Measurements from ENCODE around the gene HDAC4. TPM values are rescaled to one million over a fixed set of nuclear protein-coding genes. Genes with fewer than 3 reads are reported as not detected.

HDAC4 gene
- total and polyA plus RNA-seq, 2 experiments from 2014 or later = 8.1 to 41.8 TPM

DNA sequence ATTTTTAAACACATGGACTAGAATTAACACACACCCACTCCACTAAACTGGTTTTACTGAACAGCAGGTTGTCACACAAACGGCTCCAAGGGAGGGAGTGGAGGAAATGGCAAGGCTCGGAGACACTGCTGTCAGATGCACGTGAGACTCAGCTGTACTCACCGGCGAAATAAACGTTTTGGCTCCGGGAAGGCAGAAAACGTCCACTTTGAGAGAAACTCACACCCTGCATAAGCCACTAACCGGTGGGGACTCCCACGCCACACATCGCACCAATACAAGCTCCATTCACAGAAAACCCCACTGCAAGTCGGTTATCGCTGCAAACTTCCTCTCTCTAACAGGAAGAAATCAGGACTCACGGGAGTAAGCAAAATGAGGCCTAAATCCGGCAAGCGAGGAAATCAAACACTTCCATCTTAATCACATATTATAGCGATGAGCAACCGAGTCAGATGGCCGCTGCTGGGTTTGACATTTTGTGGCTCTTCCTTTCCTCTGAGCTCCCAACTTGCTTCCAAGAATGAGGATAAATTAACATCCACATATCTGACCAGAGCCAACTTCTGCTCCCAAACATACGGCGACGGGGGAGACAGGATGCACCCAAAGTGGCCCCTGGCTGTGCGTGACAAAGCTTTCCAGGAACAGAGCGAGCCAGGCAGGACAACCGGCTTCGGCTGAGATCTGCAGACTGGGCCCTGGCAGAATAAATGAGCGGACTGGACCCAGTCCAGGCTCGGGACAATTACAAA, 63.5 kb downstream of the HDAC4 start (continued):
- TF ChIP-seq, protein P1, sequence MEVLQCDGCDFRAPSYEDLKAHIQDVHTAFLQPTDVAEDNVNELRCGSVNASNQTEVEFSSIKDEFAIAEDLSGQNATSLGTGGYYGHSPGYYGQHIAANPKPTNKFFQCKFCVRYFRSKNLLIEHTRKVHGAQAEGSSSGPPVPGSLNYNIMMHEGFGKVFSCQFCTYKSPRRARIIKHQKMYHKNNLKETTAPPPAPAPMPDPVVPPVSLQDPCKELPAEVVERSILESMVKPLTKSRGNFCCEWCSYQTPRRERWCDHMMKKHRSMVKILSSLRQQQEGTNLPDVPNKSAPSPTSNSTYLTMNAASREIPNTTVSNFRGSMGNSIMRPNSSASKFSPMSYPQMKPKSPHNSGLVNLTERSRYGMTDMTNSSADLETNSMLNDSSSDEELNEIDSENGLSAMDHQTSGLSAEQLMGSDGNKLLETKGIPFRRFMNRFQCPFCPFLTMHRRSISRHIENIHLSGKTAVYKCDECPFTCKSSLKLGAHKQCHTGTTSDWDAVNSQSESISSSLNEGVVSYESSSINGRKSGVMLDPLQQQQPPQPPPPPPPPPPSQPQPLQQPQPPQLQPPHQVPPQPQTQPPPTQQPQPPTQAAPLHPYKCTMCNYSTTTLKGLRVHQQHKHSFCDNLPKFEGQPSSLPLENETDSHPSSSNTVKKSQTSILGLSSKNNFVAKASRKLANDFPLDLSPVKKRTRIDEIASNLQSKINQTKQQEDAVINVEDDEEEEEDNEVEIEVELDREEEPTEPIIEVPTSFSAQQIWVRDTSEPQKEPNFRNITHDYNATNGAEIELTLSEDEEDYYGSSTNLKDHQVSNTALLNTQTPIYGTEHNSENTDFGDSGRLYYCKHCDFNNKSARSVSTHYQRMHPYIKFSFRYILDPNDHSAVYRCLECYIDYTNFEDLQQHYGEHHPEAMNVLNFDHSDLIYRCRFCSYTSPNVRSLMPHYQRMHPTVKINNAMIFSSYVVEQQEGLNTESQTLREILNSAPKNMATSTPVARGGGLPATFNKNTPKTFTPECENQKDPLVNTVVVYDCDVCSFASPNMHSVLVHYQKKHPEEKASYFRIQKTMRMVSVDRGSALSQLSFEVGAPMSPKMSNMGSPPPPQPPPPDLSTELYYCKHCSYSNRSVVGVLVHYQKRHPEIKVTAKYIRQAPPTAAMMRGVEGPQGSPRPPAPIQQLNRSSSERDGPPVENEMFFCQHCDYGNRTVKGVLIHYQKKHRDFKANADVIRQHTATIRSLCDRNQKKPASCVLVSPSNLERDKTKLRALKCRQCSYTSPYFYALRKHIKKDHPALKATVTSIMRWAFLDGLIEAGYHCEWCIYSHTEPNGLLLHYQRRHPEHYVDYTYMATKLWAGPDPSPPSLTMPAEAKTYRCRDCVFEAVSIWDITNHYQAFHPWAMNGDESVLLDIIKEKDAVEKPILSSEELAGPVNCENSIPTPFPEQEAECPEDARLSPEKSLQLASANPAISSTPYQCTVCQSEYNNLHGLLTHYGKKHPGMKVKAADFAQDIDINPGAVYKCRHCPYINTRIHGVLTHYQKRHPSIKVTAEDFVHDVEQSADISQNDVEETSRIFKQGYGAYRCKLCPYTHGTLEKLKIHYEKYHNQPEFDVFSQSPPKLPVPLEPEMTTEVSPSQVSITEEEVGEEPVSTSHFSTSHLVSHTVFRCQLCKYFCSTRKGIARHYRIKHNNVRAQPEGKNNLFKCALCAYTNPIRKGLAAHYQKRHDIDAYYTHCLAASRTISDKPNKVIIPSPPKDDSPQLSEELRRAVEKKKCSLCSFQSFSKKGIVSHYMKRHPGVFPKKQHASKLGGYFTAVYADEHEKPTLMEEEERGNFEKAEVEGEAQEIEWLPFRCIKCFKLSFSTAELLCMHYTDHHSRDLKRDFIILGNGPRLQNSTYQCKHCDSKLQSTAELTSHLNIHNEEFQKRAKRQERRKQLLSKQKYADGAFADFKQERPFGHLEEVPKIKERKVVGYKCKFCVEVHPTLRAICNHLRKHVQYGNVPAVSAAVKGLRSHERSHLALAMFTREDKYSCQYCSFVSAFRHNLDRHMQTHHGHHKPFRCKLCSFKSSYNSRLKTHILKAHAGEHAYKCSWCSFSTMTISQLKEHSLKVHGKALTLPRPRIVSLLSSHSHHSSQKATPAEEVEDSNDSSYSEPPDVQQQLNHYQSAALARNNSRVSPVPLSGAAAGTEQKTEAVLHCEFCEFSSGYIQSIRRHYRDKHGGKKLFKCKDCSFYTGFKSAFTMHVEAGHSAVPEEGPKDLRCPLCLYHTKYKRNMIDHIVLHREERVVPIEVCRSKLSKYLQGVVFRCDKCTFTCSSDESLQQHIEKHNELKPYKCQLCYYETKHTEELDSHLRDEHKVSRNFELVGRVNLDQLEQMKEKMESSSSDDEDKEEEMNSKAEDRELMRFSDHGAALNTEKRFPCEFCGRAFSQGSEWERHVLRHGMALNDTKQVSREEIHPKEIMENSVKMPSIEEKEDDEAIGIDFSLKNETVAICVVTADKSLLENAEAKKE (CRISPR knock-in tag; IDR thresholded peaks at IDR 0.05) = no peak
- TF ChIP-seq ZNF114 (CRISPR knock-in tag; IDR thresholded peaks at IDR 0.05) (no peak), ZNF331 (CRISPR knock-in tag; IDR thresholded peaks at IDR 0.05; ENCODE audit: low read depth) (no peak)

DNA sequence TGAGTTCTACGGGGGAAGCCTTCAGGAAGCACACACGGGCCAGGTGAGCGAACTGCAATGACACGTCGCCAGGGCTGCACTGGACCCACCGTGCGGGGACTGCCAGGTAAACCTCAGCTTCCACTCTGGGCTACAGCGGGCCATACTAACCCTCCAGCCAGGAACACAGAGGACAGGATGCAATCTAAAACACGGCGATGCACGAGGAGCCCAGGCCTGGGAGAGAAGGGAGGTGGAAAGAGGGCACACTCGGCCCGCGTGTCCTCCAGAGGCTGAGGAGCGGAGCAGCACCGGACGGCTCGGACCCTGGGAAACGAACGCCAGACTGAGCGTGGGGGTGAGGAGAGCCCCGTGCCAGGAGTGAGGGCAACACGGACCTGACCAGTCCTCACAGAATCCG, 69.3 kb downstream of the HDAC4 start:
- peaks cover 4% of the 10 kb centered on the region for H3K27me3 Mint-ChIP-seq (ENCODE audit: insufficient read depth, low read depth, poor library complexity)
- peak overlapping the region; percentile 65; the same call in 1 of the 2 replicates for H3K27ac Mint-ChIP-seq
- H3K9me3 Mint-ChIP-seq = no peaks in the 10 kb centered on the region
- Histone ChIP-seq H3K27ac (ENCODE audit: low read depth) (no peak overlapping the region), H3F3A (replicated peaks; ENCODE audit: low read depth) (no peaks in the 10 kb centered on the region), H2AFZ (no peak overlapping the region), H3K79me2 (replicated peaks; ENCODE audit: insufficient read depth) (peaks cover 92% of the 10 kb centered on the region), H3K27me3 (ENCODE audit: insufficient read depth) (no peaks in the 10 kb centered on the region), H3K4me3 (no peak overlapping the region), H3K36me3 (ENCODE audit: insufficient read depth) (no peaks in the 10 kb centered on the region), H3K9me2 (ENCODE audit: insufficient read depth) (no peaks in the 10 kb centered on the region), H4K20me1 (replicated peaks; ENCODE audit: insufficient read depth) (no peaks in the 10 kb centered on the region; the same call in 1 of the 2 replicates), H3K4me1 (ENCODE audit: insufficient read depth) (peaks cover 9% of the 10 kb centered on the region; the same call in 1 of the 2 replicates), H3K4me2 (no peak overlapping the region)
- TF ChIP-seq JUNB (IDR thresholded peaks at IDR 0.05; ENCODE audit: unreplicated experiment) = no peak
- H3K36me3 Mint-ChIP-seq (ENCODE audit: low read depth) = no peaks in the 10 kb centered on the region
- ATAC-seq (no peak; the same call in 2 of the 3 replicates), DNase-seq (ENCODE audit: low spot score) (no peak)
- H3K4me1 Mint-ChIP-seq = peaks cover 40% of the 10 kb centered on the region
- no peak overlapping the region for H3K4me3 Mint-ChIP-seq

All from GM23338 (cell line).